Endothelial cell of umbilical vein (primary cell): ENCODE results near the gene UBASH3A. TPM values are rescaled to one million over a fixed set of nuclear protein-coding genes. Genes with fewer than 3 reads are reported as not detected.

ENCODE experiments used
- BruUV-seq: library from RNA; stranded (reverse); fragments of 400-500 nt; replicated peaks from 2 replicates; lab custom pipeline; 2021; lab: Mats Ljungman, UMichigan
- CTCF ChIA-PET: fragments of 300-600, 350-600 bp; sonication (Branson Sonifier 250); formaldehyde crosslinking; loops from one replicate; lab custom pipeline; 2021; ENCODE audit warnings: antibody characterized with exemption, inconsistent platforms; lab: Charles Lee
- POLR2A ChIA-PET: fragments of 300-600, 350-600 bp; sonication (Branson Sonifier 250); formaldehyde crosslinking; loops from one replicate; lab custom pipeline; 2021; ENCODE audit warnings: antibody characterized with exemption, inconsistent platforms; lab: Charles Lee
- DNase-seq: peaks from one replicate; pipeline ENCODE4 v3.0.0-alpha.2; 2011; ENCODE audit warnings: low read depth, low spot score
- FAIRE-seq: peaks from 2 replicates; lab custom pipeline; 2011; peaks lifted over from hg19 to GRCh38; lab: Jason Lieb, UNC
- H2AFZ ChIP-seq: 2 replicates; pipeline ENCODE4 v1.6.0; 2012; ENCODE audit warnings: low read depth, low read length, control low read depth, inconsistent platforms
- H3K27ac ChIP-seq: 2 replicates; pipeline ENCODE4 v1.5.1; 2011; ENCODE audit warnings: low read depth, mild to moderate bottlenecking, control low read depth, low read length, moderate library complexity; ENCODE audit not compliant: insufficient read depth
- H3K27me3 ChIP-seq, 2 experiments: 2 replicates each; pipeline versions ENCODE4 v1.6.0 to v1.6.1; 2011; ENCODE audit warnings: low read length in 2 of 2, mixed read lengths in 1 of 2; ENCODE audit not compliant: control insufficient read depth in 2 of 2, insufficient read depth in 2 of 2
- H3K36me3 ChIP-seq, 2 experiments: 2 replicates in 1 of 2; 3 replicates in 1 of 2; pipeline ENCODE4 v1.5.1; 2011; ENCODE audit warnings: low read length in 2 of 2, mild to moderate bottlenecking in 1 of 2, moderate library complexity in 1 of 2; ENCODE audit not compliant: control insufficient read depth in 2 of 2, insufficient read depth in 2 of 2; ENCODE audit errors: extremely low read depth in 1 of 2
- H3K4me1 ChIP-seq: 3 replicates; pipeline ENCODE4 v1.5.1; 2011; ENCODE audit warnings: mild to moderate bottlenecking, low read length; ENCODE audit not compliant: control insufficient read depth, insufficient read depth; ENCODE audit errors: extremely low read depth
- H3K4me2 ChIP-seq: 2 replicates; pipeline ENCODE4 v1.6.1; 2011; ENCODE audit warnings: low read length, control low read depth, mixed read lengths; ENCODE audit not compliant: insufficient read depth
- H3K4me3 ChIP-seq, 3 experiments: fragments of 200-600 bp in 1 of 3; sonication (generic), shearing (Covaris generic) in 1 of 3; replicated peaks in 1 of 3; 2 replicates each; pipeline ENCODE4 v1.5.1; 2011 to 2016; ENCODE audit warnings: control low read depth in 3 of 3, low read length in 3 of 3, mild to moderate bottlenecking in 2 of 3, inconsistent platforms in 1 of 3, low read depth in 1 of 3, moderate library complexity in 1 of 3; ENCODE audit not compliant: insufficient read depth in 1 of 3
- H3K79me2 ChIP-seq: 2 replicates; pipeline ENCODE4 v1.6.0; 2012; ENCODE audit warnings: low read length, inconsistent platforms; ENCODE audit not compliant: control insufficient read depth, insufficient read depth
- H3K9ac ChIP-seq: replicated peaks from 2 replicates; pipeline ENCODE3; 2011; ENCODE audit warnings: low read length, control low read depth; ENCODE audit not compliant: insufficient read depth; ENCODE audit errors: extremely low read depth
- H3K9me1 ChIP-seq: replicated peaks from 3 replicates; pipeline ENCODE4 v1.6.0; 2011; ENCODE audit warnings: mild to moderate bottlenecking, low read length; ENCODE audit not compliant: control insufficient read depth, insufficient read depth; ENCODE audit errors: extremely low read depth
- H3K9me3 ChIP-seq: replicated peaks from 2 replicates; pipeline ENCODE4 v1.5.1; 2012; ENCODE audit warnings: low read length, inconsistent platforms; ENCODE audit not compliant: control insufficient read depth, insufficient read depth
- H4K20me1 ChIP-seq: replicated peaks from 2 replicates; pipeline ENCODE3; 2011; ENCODE audit warnings: mild to moderate bottlenecking, low read length; ENCODE audit not compliant: control insufficient read depth, insufficient read depth; ENCODE audit errors: extremely low read depth
- EZH2 ChIP-seq: IDR thresholded peaks from 2 replicates; pipeline ENCODE4 v1.6.1; 2012; ENCODE audit warnings: borderline replicate concordance, low read depth, mild to moderate bottlenecking, moderate library complexity, low read length, inconsistent platforms; ENCODE audit not compliant: severe bottlenecking
- FOS ChIP-seq: IDR thresholded peaks from 2 replicates; pipeline ENCODE4 v1.6.1; 2011; ENCODE audit warnings: mild to moderate bottlenecking, low read length, moderate library complexity, borderline replicate concordance; ENCODE audit not compliant: insufficient read depth
- GATA2 ChIP-seq: IDR thresholded peaks from 2 replicates; pipeline ENCODE4 v1.7.0; 2011; ENCODE audit warnings: low read depth, mild to moderate bottlenecking, moderate library complexity, mixed read lengths, low read length; ENCODE audit not compliant: insufficient read length, insufficient read depth
- JUN ChIP-seq: IDR thresholded peaks from 2 replicates; pipeline ENCODE4 v1.6.1; 2011; ENCODE audit warnings: borderline replicate concordance, low read depth; ENCODE audit not compliant: insufficient read length, insufficient read depth
- MYC ChIP-seq: IDR thresholded peaks from one replicate; pipeline ENCODE4 v1.6.1; 2011; ENCODE audit warnings: mild to moderate bottlenecking, low read depth, low read length
- POLR2A ChIP-seq: IDR thresholded peaks from 2 replicates; pipeline ENCODE4 v1.6.1; 2012; ENCODE audit warnings: low read depth, mild to moderate bottlenecking, control low read depth, low read length
- POLR2AphosphoS5 ChIP-seq: IDR thresholded peaks from 2 replicates; pipeline ENCODE4 v1.6.1; 2012; ENCODE audit warnings: low read depth, mild to moderate bottlenecking, control low read depth, low read length, moderate library complexity; ENCODE audit not compliant: insufficient read depth
- dilution Hi-C: fragments of 300-500 bp; cut with MboI; formaldehyde crosslinking; loops from one replicate; pipeline ENCODE4 v1.15.0; 2019; ENCODE audit warnings: low sequenced_read_pairs; ENCODE audit not compliant: extremely low pct_ligation_motif_present
- intact Hi-C: fragments of 100-400 bp; cut with micrococcal nuclease; formaldehyde crosslinking; loops from one replicate; pipeline ENCODE4 v1.10.0; 2022
- polyA plus RNA-seq, 4 experiments: library from polyadenylated mRNA; depleted of rRNA in 3 of 4; stranded (reverse) in 3 of 4; unstranded in 1 of 4; fragments of >200 nt; gene quantifications; 2 replicates each; pipeline versions ENCODE4 v1.2.1 to v1.2.3, GENCODE V29; 2011 to 2012; ENCODE audit warnings: missing spikeins in 1 of 4
- total RNA-seq: library from RNA; stranded (reverse); gene quantifications from 2 replicates; pipeline ENCODE4 v1.2.3, GENCODE V29; 2021
- TF ChIP-seq, protein P1 (sequence below), 2 donors: IDR thresholded peaks; 1 replicate in 1 of 2; 2 replicates in 1 of 2; pipeline ENCODE4 v1.5.1; 2011; ENCODE audit warnings: low read length in 2 of 2, mild to moderate bottlenecking in 2 of 2, moderate library complexity in 2 of 2, control low read depth in 1 of 2, inconsistent platforms in 1 of 2, low read depth in 1 of 2; ENCODE audit not compliant: insufficient read depth in 1 of 2; ENCODE audit errors: extremely low read depth in 1 of 2
- TF ChIP-seq, protein P2 (sequence below): IDR thresholded peaks from 2 replicates; pipeline ENCODE4 v1.6.1; 2011; ENCODE audit not compliant: insufficient read depth, insufficient read length

UBASH3A gene
- total and polyA plus RNA-seq, 2 donors (not counting 3 experiments of a cell fraction or from before 2014, with no cell fraction given): not detected

DNA sequence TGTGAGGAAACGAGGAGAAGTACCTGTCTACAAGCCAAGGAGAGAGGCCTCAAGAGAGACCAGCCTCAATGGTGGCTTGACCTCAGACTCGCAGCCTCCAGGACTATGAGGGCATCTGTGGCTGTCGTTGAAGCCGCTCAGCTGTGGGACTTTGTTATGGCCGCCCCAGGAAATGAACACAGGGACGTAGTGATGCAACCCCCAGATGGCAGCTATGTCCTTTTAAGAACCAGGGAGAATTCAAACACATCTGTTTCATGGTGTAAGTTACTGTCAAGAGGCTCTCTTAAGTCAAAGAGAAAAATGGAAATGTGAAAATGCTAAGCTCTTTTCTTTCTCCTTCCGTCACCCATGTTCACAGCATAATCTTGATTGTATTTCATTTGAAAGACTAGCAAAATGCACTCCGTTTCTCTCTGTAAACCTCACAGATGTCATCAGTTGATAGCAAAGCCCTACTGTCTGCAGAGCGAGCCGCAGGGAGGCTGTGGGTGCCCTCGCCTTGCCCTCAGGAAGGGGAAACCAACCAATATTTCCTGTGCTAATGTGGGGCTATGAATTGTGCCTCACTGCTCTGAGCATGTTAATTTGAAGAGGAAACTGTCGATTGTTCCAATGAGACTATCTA lies 21.3 kb downstream of the UBASH3A start:
- CTCF ChIA-PET: interaction anchor here (1.0 kb wide), 1 partner anchor 116 kb away, joined by 3 read pairs; no protein-coding TSS in a partner anchor
- Histone ChIP-seq H3K27ac (no peak overlapping the region), H3K9ac (no peak overlapping the region), H3K36me3 (no peaks in the 10 kb centered on the region), H4K20me1 (no peaks in the 10 kb centered on the region), H3K4me1 (peaks cover 12% of the 10 kb centered on the region), H3K27me3 (peaks cover 28 to 51% of the 10 kb centered on the region in 2 experiments), H3K4me2 (no peak overlapping the region), H3K79me2 (no peaks in the 10 kb centered on the region), H3K9me3 (no peaks in the 10 kb centered on the region), H3K4me3 (no peak overlapping the region), H3K9me1 (no peaks in the 10 kb centered on the region), H2AFZ (no peak overlapping the region)
- DNase-seq (peak; percentile 44), FAIRE-seq (peak; percentile 80)
- dilution Hi-C loops (no loop called here), intact Hi-C loops (loop anchor here (1.0 kb wide), 1 partner anchor 162 kb away; no protein-coding TSS in a partner anchor)
- TF ChIP-seq POLR2A (no peak), EZH2 (no peak), JUN (no peak), GATA2 (peak; percentile 82), MYC (no peak), FOS (no peak), POLR2AphosphoS5 (peak; percentile 40)
- TF ChIP-seq, protein P1, sequence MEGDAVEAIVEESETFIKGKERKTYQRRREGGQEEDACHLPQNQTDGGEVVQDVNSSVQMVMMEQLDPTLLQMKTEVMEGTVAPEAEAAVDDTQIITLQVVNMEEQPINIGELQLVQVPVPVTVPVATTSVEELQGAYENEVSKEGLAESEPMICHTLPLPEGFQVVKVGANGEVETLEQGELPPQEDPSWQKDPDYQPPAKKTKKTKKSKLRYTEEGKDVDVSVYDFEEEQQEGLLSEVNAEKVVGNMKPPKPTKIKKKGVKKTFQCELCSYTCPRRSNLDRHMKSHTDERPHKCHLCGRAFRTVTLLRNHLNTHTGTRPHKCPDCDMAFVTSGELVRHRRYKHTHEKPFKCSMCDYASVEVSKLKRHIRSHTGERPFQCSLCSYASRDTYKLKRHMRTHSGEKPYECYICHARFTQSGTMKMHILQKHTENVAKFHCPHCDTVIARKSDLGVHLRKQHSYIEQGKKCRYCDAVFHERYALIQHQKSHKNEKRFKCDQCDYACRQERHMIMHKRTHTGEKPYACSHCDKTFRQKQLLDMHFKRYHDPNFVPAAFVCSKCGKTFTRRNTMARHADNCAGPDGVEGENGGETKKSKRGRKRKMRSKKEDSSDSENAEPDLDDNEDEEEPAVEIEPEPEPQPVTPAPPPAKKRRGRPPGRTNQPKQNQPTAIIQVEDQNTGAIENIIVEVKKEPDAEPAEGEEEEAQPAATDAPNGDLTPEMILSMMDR (IDR thresholded peaks at IDR 0.05; ENCODE audit: extremely low read depth in 1 of 2, insufficient read depth in 1 of 2, low read depth in 1 of 2, low read length in 2 of 2): no peak
- TF ChIP-seq, protein P2, sequence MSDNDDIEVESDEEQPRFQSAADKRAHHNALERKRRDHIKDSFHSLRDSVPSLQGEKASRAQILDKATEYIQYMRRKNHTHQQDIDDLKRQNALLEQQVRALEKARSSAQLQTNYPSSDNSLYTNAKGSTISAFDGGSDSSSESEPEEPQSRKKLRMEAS: no peak
- BruUV-seq: no TSS peak
- POLR2A ChIA-PET: no interaction called here
